NCI-H1930 (cell line): ENCODE measurements around the gene AK2.
A peak's percentile ranks its signal among the peaks of the same experiment; 100 is the strongest.
"Not testable (repeated sequence)": the region's sequence is repeated elsewhere in the genome, so short reads cannot be mapped to it uniquely, and the experiment has no call there.

Experiments used
- DNase-seq, 2 experiments: peaks; one replicate each; lab custom pipeline; 2025; lab: John Stamatoyannopoulos, UW

The AK2 gene

GRCh38 chr1:33036526-33037503 lies at the start of gene AK2:
Gene AK2 (minus strand): TSS chr1:33036883. CDS start chr1:33036828, 55 bp downstream.
- peak; percentile 95 for DNase-seq

- DNase-seq, result peak; percentile 38 to 59
These were observed 49.7 kb upstream of the AK2 start for GRCh38 chr1:33086384-33086850.

GRCh38 chr1:33085332-33085731 lies 48.6 kb upstream of the AK2 start:
- no peak for DNase-seq

DNA sequence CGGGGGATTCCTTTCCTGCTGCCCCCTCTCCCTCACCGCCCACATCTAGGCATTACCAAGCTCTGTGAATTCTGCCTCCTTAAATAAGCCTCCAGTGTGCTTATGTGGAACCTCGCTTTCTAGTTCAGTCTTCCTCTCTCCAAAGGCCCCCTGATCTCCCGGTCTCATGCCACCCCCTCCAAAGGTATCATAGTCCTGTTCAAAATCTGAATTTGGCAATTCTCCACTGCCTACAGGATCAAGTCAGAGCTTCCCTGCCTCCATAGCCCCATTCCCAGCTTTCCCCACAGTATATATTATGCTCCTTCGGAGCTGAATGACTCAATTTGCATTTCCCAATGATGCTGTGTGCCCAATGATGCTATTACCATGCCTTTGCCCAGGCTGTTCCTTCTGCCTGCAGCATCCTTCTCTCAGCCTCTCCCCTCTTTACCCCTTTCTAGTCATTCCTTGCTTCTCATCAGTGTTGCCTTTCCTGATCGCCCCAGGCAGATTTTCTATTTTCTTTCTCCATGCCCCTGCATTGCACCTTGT lies 46.0 kb upstream of the AK2 start:
- no peak for DNase-seq

DNA sequence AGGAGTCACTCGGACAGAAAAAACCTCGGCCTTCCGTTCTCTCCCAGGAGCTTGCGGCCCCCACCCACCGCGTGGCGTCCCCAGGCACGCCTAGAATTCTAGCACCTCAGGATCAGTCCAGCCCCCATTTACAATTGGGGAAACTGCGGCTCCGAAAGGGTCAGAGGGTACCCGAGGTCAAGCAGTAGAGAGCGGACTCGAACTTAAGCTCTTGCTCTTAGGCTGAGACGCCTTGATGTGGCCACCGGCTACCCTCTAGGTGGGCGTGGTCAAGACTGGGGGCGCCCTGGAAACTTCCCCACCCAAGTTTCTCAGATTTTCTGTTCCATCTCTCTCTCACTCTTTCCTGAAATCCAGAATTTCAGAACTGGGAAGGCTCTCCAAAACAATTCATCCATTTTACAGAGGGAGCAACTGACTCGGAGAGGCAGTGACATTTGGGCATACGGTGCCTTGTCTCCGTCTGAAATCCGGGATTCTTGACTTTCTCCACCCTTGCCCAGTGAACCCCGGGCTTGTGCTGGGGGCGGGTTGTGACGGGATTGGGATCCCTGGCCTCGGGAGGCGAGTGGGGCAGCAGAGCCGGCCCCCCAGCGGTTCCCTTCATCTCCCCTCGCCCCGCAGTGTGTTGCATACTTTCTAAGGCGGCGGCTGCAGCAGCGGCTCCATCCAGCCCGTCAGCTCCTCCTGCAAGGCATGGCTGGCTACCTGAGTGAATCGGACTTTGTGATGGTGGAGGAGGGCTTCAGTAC lies 45.0 kb upstream of the AK2 start:
- DNase-seq, result no peak

DNA sequence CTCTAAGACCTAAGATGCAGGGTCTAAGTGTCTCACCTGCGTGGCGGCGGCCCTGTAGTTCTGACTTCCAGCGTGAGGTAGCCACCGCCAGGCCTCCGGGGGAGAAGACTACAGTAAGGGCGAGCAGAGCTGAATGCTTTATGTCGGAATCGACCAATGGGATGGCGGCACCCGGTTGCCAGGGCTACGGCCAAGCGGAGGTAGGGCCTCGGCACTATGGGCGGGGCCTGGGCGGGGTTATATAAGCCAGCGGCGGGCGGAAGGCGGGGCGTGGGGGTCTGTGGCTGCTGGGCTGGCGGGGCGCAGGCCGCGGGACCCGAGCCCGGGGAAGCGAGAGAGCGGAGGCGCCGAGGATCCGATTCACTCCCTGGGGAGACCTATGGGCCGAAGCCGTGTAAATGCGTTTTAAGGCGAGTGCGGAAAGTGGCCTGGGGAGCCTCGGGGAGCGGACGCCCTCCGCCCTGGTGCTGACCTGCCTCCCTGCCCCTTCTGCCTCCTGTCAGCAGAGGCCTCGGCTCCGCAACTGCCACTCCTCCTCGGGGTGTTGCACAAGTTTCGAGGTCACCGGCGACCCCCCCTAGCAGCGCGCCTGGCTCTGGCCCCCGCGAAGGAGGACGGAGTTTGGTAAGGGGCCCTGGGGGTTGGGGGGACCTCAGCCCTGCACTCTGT lies 44.3 kb upstream of the AK2 start, which contains the start of gene AZIN2:
AZIN2 (plus strand) TSS at position 269 of the 669 bp plus-strand sequence. CDS start 1,097 bp downstream, outside the sequence.
- peak; percentile 89 to 94 for DNase-seq

GRCh38 chr1:33080373-33080772 lies 43.7 kb upstream of the AK2 start:
- no peak for DNase-seq

DNA sequence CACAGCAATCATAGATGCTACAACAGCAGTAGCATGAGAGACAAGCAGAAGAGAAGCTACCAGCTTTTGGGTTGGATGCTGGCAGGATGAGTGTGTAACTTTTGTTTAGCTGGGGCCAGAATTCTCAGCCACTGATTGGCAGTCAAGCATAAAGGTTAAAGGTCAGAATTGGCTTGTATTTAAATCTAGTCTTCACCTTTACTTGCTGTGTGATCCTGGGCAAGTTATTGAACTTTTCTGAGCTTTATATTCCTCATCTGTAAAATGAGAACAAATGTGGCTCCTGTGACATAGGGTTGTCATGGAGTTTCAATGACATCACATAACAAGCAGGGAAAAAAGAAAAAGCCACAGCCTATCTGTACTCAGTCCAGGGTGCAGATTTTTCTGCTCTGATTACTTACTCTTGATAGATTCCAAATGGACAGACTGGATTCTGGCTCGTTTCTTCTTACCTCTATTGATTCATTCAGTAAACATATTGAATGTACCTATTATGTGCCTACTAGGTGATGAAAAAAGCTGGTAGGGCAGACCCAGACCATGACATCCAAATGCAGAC lies 41.4 kb upstream of the AK2 start:
- DNase-seq, result no peak

- no peak for DNase-seq
These were observed 37.7 kb upstream of the AK2 start for GRCh38 chr1:33074193-33074945.

DNA sequence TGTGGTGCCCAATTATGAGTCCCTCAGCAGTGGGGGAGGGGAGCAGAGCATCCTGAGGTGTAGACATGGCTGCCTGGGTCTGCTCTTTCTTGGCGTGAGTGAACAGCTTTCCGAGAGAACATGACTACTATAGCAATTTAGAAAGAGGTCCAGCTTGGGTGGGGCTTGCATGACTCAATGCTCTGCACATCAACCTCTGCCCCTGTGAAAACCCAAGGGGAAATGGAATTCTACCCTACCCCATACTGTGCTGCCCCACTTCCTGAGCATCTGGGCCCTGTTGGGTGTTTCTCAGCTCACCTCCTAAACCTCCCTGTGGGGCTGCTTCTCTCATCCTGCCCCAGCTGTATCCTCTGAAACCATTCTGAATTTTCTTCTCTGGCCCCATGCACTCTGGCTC lies 36.0 kb upstream of the AK2 start:
- no peak for DNase-seq

- DNase-seq, result no peak
These were observed 33.9 kb upstream of the AK2 start for GRCh38 chr1:33070628-33071027.

DNA sequence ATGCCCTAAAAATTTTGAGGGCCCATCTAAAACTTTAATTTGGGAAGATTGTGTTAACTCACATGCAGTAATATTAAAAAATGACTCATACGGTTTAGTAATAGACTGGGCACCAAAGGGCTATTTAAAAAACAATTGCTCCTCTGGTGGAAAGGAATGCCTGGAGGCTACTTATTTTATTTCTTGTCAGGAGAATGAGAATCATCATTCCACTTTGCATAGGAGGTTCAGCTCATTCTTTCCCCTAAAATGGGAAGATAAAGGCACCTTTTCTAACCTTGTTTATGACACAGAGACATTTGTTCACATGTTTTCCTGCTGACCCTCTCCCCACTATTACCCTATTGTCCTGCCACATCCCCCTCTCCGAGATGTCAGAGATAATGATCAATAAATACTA lies 31.4 kb upstream of the AK2 start:
- not testable (repeated sequence) for DNase-seq

DNA sequence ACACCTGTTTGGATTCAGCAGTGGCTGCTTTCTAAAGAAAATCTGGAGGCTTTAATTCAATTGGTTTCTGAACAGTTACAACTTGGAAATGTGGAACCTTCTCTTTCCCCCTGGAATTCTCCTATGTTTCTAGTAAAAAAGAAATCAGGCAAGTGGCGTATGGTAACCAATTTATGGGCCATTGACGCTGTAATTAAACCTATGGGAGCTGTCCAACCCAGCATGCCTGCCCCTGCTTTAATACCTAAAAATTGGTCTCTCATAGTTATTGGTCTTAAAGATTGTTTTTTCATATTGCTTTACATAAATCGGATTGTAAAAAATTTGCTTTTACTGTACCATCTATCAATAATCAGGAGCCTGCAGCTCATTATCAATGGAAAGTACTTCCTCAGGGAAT lies 29.8 kb upstream of the AK2 start:
- DNase-seq, result not testable (repeated sequence)

- DNase-seq, result no peak
These were observed 28.6 kb upstream of the AK2 start for GRCh38 chr1:33065301-33065700.

GRCh38 chr1:33064284-33064683 lies 27.6 kb upstream of the AK2 start:
- DNase-seq, result not testable (repeated sequence)

DNA sequence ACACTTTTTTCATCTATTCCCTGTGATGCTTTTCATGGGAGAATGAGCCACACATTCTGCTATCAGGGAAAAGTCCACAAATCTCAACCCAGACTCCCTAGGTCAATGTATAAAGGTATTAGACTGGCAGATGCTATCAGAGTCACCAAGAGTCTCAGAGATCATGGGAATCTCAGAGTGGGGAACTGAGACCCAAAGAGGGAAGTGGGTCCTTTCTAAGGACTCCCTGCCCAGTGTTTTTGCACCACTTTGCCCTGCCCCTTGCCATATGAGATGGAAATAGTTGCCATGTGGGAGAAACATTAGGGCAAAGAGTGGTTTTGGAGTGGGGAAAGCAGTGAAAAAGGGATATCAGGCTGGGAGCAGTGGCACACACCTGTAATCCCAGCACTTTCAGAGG lies 25.2 kb upstream of the AK2 start:
- DNase-seq, result no peak

GRCh38 chr1:33060579-33061083 lies 23.9 kb upstream of the AK2 start:
- DNase-seq, result no peak

DNA sequence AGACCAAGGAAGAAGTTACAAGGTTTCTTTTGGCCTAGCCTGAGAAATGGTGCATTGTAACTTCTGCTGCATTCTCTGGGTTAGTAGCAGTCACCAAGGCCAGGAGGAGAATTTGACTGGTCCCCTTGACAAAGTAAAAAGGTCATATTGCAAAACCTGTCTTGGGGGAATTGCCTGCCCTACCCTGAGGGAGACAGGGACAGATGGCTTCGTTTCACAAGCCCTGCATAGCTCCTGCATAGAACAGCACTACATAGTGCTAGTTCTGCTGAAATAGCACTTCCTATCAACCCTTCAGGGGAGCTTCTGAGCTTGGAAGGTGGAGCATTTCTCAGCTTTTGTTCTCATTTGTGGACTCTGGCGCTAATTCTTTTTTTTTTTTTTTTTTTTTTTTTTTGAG lies 20.4 kb upstream of the AK2 start:
- DNase-seq, result no peak

GRCh38 chr1:33056426-33056825 lies 19.7 kb upstream of the AK2 start:
- no peak for DNase-seq

- DNase-seq, result peak; percentile 31 to 57
These were observed 18.7 kb upstream of the AK2 start for GRCh38 chr1:33055210-33056008.
